Glutamatergic neuron (in vitro differentiated cells): Measurements from ENCODE around the gene PHACTR3. TPM values are rescaled to one million over a fixed set of nuclear protein-coding genes. Genes with fewer than 3 reads are reported as not detected.

Source experiments
- DNase-seq: peaks from one replicate; pipeline ENCODE4 v3.0.0; 2022
- H3K27ac Mint-ChIP-seq: one replicate; pipeline ENCODE4 v1.8.0; 2020; ENCODE audit warnings: mild to moderate bottlenecking, mixed read lengths, inconsistent platforms; ENCODE audit not compliant: unreplicated experiment
- H3K27me3 Mint-ChIP-seq: one replicate; pipeline ENCODE4 v1.8.0; 2020; ENCODE audit warnings: mild to moderate bottlenecking, moderate library complexity, mixed read lengths, inconsistent platforms; ENCODE audit not compliant: unreplicated experiment
- H3K36me3 Mint-ChIP-seq: one replicate; pipeline ENCODE4 v1.8.0; 2020; ENCODE audit warnings: mild to moderate bottlenecking, mixed read lengths, inconsistent platforms; ENCODE audit not compliant: unreplicated experiment
- H3K4me1 Mint-ChIP-seq: one replicate; pipeline ENCODE4 v1.8.0; 2020; ENCODE audit warnings: mild to moderate bottlenecking, low read depth, mixed read lengths, inconsistent platforms; ENCODE audit not compliant: unreplicated experiment
- H3K4me3 Mint-ChIP-seq: one replicate; pipeline ENCODE4 v1.8.0; 2020; ENCODE audit warnings: mild to moderate bottlenecking, mixed read lengths, inconsistent platforms; ENCODE audit not compliant: unreplicated experiment
- H3K9me3 Mint-ChIP-seq: one replicate; pipeline ENCODE4 v1.8.0; 2020; ENCODE audit warnings: mild to moderate bottlenecking, moderate library complexity, mixed read lengths, inconsistent platforms; ENCODE audit not compliant: unreplicated experiment
- total RNA-seq: library from RNA; stranded (reverse); fragmentation: NEBNext Ultra II Directional; extraction: Animal tissue kit (Norgen Biotek cat#: 25700); gene quantifications from one replicate; pipeline ENCODE4 v1.2.1, GENCODE V29; 2021; ENCODE audit not compliant: unreplicated experiment
- TF ChIP-seq, protein P1 (sequence below): fragments of 200-600 bp; sonication (generic); IDR thresholded peaks from one replicate; pipeline ENCODE4 v1.5.0; 2021; ENCODE audit not compliant: partially characterized antibody, unreplicated experiment

The PHACTR3 gene
- total RNA-seq, 1 donor from 2014 or later = 37.0 TPM

DNA sequence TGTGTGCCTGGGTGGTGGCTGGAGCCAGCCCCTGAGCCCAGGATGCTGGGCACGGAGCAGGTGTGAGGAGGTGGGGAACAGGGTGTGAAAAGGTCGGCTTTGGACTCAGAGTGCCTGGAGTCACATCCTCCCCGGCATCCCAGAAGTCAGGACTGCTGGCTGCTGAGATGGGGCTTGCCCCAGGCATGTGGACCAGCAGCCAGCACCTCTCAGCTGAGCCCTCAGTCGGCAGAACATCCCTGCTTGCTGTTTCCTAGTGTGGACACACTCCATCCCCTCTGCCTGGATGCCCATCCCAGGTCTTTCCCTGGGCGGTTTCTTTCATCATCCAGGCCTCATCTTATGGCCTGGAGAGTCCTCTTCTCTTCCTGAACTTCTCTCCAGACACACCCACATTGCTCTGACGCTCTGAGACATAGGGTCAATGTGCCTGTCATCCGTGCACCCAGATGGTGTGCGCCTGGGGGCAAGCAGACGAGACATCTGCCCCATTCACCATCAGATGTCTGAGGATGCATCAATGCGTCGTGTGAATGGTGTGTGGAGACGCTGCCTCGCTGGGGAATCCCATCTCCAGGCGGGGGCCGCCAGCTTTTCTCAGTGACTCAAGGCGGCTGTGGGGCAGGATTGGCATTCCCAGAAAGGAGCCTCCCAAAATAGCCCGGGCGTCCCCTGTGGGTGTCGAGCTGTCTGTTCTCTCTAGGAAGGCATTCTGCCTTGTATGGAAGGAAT lies 224.9 kb downstream of the PHACTR3 start:
- peak overlapping the region; percentile 30 for H3K27ac Mint-ChIP-seq
- peaks cover 32% of the 10 kb centered on the region for H3K4me1 Mint-ChIP-seq
- peak overlapping the region; percentile 39 for H3K4me3 Mint-ChIP-seq
- H3K27me3 Mint-ChIP-seq = peaks cover 17% of the 10 kb centered on the region
- DNase-seq = peak; percentile 56
- peaks cover 5% of the 10 kb centered on the region for H3K36me3 Mint-ChIP-seq
- TF ChIP-seq, protein P1, sequence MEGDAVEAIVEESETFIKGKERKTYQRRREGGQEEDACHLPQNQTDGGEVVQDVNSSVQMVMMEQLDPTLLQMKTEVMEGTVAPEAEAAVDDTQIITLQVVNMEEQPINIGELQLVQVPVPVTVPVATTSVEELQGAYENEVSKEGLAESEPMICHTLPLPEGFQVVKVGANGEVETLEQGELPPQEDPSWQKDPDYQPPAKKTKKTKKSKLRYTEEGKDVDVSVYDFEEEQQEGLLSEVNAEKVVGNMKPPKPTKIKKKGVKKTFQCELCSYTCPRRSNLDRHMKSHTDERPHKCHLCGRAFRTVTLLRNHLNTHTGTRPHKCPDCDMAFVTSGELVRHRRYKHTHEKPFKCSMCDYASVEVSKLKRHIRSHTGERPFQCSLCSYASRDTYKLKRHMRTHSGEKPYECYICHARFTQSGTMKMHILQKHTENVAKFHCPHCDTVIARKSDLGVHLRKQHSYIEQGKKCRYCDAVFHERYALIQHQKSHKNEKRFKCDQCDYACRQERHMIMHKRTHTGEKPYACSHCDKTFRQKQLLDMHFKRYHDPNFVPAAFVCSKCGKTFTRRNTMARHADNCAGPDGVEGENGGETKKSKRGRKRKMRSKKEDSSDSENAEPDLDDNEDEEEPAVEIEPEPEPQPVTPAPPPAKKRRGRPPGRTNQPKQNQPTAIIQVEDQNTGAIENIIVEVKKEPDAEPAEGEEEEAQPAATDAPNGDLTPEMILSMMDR = no peak
- peaks cover 10% of the 10 kb centered on the region for H3K9me3 Mint-ChIP-seq

GRCh38 chr20:59829786-59830664 lies 225.7 kb downstream of the PHACTR3 start:
- no peak for DNase-seq
- H3K4me3 Mint-ChIP-seq = peak overlapping the region; percentile 4
- peaks cover 5% of the 10 kb centered on the region for H3K36me3 Mint-ChIP-seq
- H3K4me1 Mint-ChIP-seq = peaks cover 36% of the 10 kb centered on the region
- H3K27me3 Mint-ChIP-seq = peaks cover 17% of the 10 kb centered on the region
- H3K9me3 Mint-ChIP-seq = peaks cover 12% of the 10 kb centered on the region
- TF ChIP-seq, protein P1 = no peak
- H3K27ac Mint-ChIP-seq = peak overlapping the region; percentile 5

DNA sequence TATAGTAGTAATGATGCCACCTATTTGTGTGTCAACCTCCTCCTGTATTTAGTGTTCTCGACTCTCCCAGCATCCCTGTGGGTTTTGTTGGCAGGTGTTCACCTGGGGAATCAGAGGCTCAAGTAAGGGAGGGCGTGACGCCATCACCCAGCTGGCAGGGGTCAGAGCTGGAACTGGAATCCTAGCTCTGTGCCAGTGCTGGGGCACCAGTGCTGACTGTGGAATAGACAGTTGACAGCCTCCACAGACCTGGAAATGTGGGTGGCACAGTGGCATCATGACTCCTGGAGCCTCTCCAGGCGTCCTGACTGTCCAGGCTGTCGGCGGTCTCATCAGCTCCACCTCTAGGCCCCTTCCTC lies 226.3 kb downstream of the PHACTR3 start:
- Mint-ChIP-seq H3K4me1 (peaks cover 41% of the 10 kb centered on the region), H3K9me3 (peaks cover 12% of the 10 kb centered on the region), H3K27me3 (peaks cover 17% of the 10 kb centered on the region), H3K4me3 (no peak overlapping the region), H3K27ac (no peak overlapping the region), H3K36me3 (peaks cover under 1% of the 10 kb centered on the region)
- no peak for DNase-seq
- TF ChIP-seq, protein P1 = no peak

DNA sequence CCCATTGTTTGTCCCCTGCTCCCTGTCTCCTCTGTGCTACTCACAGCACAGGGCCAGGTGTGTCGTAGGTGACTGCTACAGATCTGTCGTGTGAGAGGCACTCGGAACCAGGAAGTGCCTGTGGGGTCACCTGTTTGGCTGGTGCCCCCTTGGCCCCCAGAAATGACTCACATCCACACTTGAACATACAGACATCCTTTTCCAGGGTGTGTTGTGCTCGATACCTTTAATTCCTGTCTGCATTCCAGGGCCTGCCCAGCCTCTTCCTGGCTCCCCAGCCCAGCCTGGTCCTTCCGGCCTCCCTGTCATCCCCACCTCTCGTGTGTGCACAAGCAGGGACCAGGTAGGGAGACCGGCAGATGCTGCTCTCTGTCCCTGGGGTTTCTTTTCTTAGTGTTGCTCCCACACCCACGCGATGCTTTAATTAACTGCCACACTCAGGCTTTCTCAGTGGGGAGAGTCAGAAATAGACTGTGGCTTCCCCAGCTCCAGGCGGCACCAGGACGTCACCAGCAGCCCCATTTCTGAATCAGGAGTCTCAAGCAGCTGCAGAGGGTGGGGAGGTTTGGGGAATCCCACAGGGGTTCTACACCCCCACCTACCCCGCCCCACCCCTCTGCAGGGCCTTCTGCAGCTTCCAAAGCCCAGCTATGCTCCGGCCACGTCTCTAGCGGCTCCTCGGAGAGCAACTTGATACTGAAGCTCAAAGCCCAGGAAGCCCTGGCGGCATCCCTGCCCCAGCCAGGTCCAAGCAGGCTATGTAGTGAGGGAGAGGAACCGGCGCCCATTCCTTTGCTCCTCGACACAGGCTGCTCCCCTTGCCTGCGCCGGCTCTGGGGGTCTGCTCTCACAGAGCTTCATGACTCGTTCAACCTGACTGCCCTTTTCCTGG lies 226.9 kb downstream of the PHACTR3 start:
- H3K9me3 Mint-ChIP-seq = peaks cover 12% of the 10 kb centered on the region

More for the DNA sequence above, 226.9 kb downstream of the PHACTR3 start:
- DNase-seq = no peak
- H3K27me3 Mint-ChIP-seq = peaks cover 17% of the 10 kb centered on the region
- H3K27ac Mint-ChIP-seq = no peak overlapping the region
- H3K36me3 Mint-ChIP-seq = no peaks in the 10 kb centered on the region
- peaks cover 47% of the 10 kb centered on the region for H3K4me1 Mint-ChIP-seq
- TF ChIP-seq, protein P1 = no peak
- peak overlapping the region; percentile 32 for H3K4me3 Mint-ChIP-seq
